Activated T-helper 2 cell treated with anti-CD3 and anti-CD28 coated beads, Interferon-gamma antibody, Interleukin-2, Interleukin-4, amounts not matched to agents 10 μg/mL and 5 μg/mL and 100 μg/mL, durations not matched to agents 14 hours and 24 hours and 36 hours (primary cell): ENCODE results near the gene LMOD1. TPM values are rescaled to one million over a fixed set of nuclear protein-coding genes. Genes with fewer than 3 reads are reported as not detected.

ENCODE experiments used
- DNase-seq: peaks from one replicate; pipeline ENCODE4 v3.0.0; 2021; ENCODE audit warnings: low spot score
- H3K27ac Mint-ChIP-seq: one replicate; pipeline ENCODE4 v1.8.0; 2021; ENCODE audit warnings: mixed read lengths
- H3K27me3 Mint-ChIP-seq: one replicate; pipeline ENCODE4 v1.8.0; 2021; ENCODE audit warnings: low read depth, mixed read lengths
- H3K36me3 Mint-ChIP-seq: one replicate; pipeline ENCODE4 v1.8.0; 2021; ENCODE audit warnings: low read depth, mixed read lengths
- H3K4me1 Mint-ChIP-seq: one replicate; pipeline ENCODE4 v1.8.0; 2021; ENCODE audit warnings: low read depth, mixed read lengths
- H3K4me3 Mint-ChIP-seq: one replicate; pipeline ENCODE4 v1.8.0; 2021; ENCODE audit warnings: low read depth, mild to moderate bottlenecking, moderate library complexity, mixed read lengths
- H3K9me3 Mint-ChIP-seq: one replicate; pipeline ENCODE4 v1.8.0; 2021; ENCODE audit warnings: mixed read lengths
- intact Hi-C: fragments of 100-400 bp; cut with micrococcal nuclease; formaldehyde crosslinking; loops from one replicate; pipeline ENCODE4 v1.15.1; 2023
- total RNA-seq: library from RNA; stranded (reverse); gene quantifications from 2 replicates; pipeline ENCODE4 v1.2.3, GENCODE V29; 2022

The LMOD1 gene
- not detected in 2 replicates for total RNA-seq

- H3K4me3 Mint-ChIP-seq: no peak within 1 kb of the TSS
- H3K4me1 Mint-ChIP-seq: peaks cover 4% of the 10 kb centered on the region
- H3K27me3 Mint-ChIP-seq: peaks cover 52% of the 10 kb centered on the region
- H3K27ac Mint-ChIP-seq: no peak within 1 kb of the TSS
- intact Hi-C loops: no loop called here
- DNase-seq: no peak
- no peaks in the 10 kb centered on the region for H3K9me3 Mint-ChIP-seq
- H3K36me3 Mint-ChIP-seq: no peaks in the 10 kb centered on the region
Measured at GRCh38 chr1:201946224-201946908, at the start of gene LMOD1. TSS of gene LMOD1 (minus strand) at chr1:201946548. CDS start at chr1:201946340, 208 bp downstream.

- Mint-ChIP-seq H3K27ac (no peak overlapping the region), H3K4me1 (no peaks in the 10 kb centered on the region), H3K9me3 (no peaks in the 10 kb centered on the region), H3K4me3 (no peak overlapping the region), H3K27me3 (no peaks in the 10 kb centered on the region), H3K36me3 (peaks cover 34% of the 10 kb centered on the region)
- no peak for DNase-seq
- intact Hi-C loops: no loop called here
Measured at GRCh38 chr1:201990427-201990826, 44.1 kb upstream of the LMOD1 start.

- H3K27ac Mint-ChIP-seq: no peak overlapping the region
- peaks cover 1% of the 10 kb centered on the region for H3K4me1 Mint-ChIP-seq
- peaks cover 34% of the 10 kb centered on the region for H3K36me3 Mint-ChIP-seq
- intact Hi-C loops: no loop called here
- no peaks in the 10 kb centered on the region for H3K27me3 Mint-ChIP-seq
- no peak for DNase-seq
- no peaks in the 10 kb centered on the region for H3K9me3 Mint-ChIP-seq
- H3K4me3 Mint-ChIP-seq: no peak overlapping the region
Measured at GRCh38 chr1:201989354-201990128, 43.2 kb upstream of the LMOD1 start.

- Mint-ChIP-seq H3K27ac (no peak overlapping the region), H3K27me3 (no peaks in the 10 kb centered on the region), H3K9me3 (no peaks in the 10 kb centered on the region), H3K4me3 (no peak overlapping the region), H3K36me3 (peaks cover 28% of the 10 kb centered on the region), H3K4me1 (peaks cover 7% of the 10 kb centered on the region)
- intact Hi-C loops: no loop called here
- no peak for DNase-seq
Measured at GRCh38 chr1:201988601-201989000, 42.3 kb upstream of the LMOD1 start.

GRCh38 chr1:201985355-201985754, 39.0 kb upstream of the LMOD1 start:
- peaks cover 12% of the 10 kb centered on the region for H3K36me3 Mint-ChIP-seq
- intact Hi-C loops: no loop called here
- H3K9me3 Mint-ChIP-seq: no peaks in the 10 kb centered on the region
- H3K27me3 Mint-ChIP-seq: peaks cover 3% of the 10 kb centered on the region
- no peak overlapping the region for H3K4me3 Mint-ChIP-seq
- H3K4me1 Mint-ChIP-seq: peaks cover 17% of the 10 kb centered on the region
- no peak overlapping the region for H3K27ac Mint-ChIP-seq
- no peak for DNase-seq

GRCh38 chr1:201984446-201984845, 38.1 kb upstream of the LMOD1 start:
- intact Hi-C loops: no loop called here

GRCh38 chr1:201983380-201983805, 37.0 kb upstream of the LMOD1 start:
- H3K27me3 Mint-ChIP-seq: peaks cover 8% of the 10 kb centered on the region
- intact Hi-C loops: loop anchor here (1.0 kb wide), 1 partner anchor 28 kb away; the partner anchor contains the start of gene TIMM17A
- peak overlapping the region; percentile 84 for H3K27ac Mint-ChIP-seq
- no peaks in the 10 kb centered on the region for H3K9me3 Mint-ChIP-seq
- H3K4me3 Mint-ChIP-seq: peak overlapping the region; percentile 97
- no peak for DNase-seq
- peaks cover 17% of the 10 kb centered on the region for H3K4me1 Mint-ChIP-seq
- H3K36me3 Mint-ChIP-seq: peaks cover 3% of the 10 kb centered on the region

More at GRCh38 chr1:201984446-201984845, 38.1 kb upstream of the LMOD1 start:
- Mint-ChIP-seq H3K27me3 (peaks cover 5% of the 10 kb centered on the region), H3K4me3 (peak overlapping the region; percentile 11), H3K9me3 (no peaks in the 10 kb centered on the region), H3K27ac (no peak overlapping the region), H3K36me3 (peaks cover 7% of the 10 kb centered on the region), H3K4me1 (peaks cover 17% of the 10 kb centered on the region)
- DNase-seq: no peak

- H3K36me3 Mint-ChIP-seq: peaks cover 3% of the 10 kb centered on the region
- H3K4me3 Mint-ChIP-seq: peak within 1 kb of the TSS; percentile 97
- DNase-seq: peak; percentile 49
- peaks cover 8% of the 10 kb centered on the region for H3K27me3 Mint-ChIP-seq
- peak within 1 kb of the TSS; percentile 84 for H3K27ac Mint-ChIP-seq
- intact Hi-C loops: loop anchor here (1.0 kb wide), 1 partner anchor 28 kb away; the partner anchor contains the start of gene TIMM17A
- peaks cover 17% of the 10 kb centered on the region for H3K4me1 Mint-ChIP-seq
- no peaks in the 10 kb centered on the region for H3K9me3 Mint-ChIP-seq
Measured at GRCh38 chr1:201982623-201983379, 36.5 kb upstream of the LMOD1 start, which contains the start of gene RNPEP. TSS of gene RNPEP (plus strand) at chr1:201982648. CDS start at chr1:201982667, 19 bp downstream.

GRCh38 chr1:201982082-201982622, 35.8 kb upstream of the LMOD1 start:
- Mint-ChIP-seq H3K27ac (peak overlapping the region; percentile 70), H3K27me3 (peaks cover 8% of the 10 kb centered on the region), H3K4me3 (peak overlapping the region; percentile 95), H3K36me3 (peaks cover 3% of the 10 kb centered on the region), H3K4me1 (peaks cover 17% of the 10 kb centered on the region), H3K9me3 (no peaks in the 10 kb centered on the region)
- intact Hi-C loops: no loop called here
- DNase-seq: no peak

- Mint-ChIP-seq H3K36me3 (peaks cover 40% of the 10 kb centered on the region), H3K4me1 (no peaks in the 10 kb centered on the region), H3K9me3 (no peaks in the 10 kb centered on the region), H3K4me3 (no peak overlapping the region), H3K27me3 (peaks cover 5% of the 10 kb centered on the region), H3K27ac (no peak overlapping the region)
- intact Hi-C loops: loop anchor here (5.0 kb wide), 1 partner anchor 93 kb away; no protein-coding TSS in a partner anchor
- no peak for DNase-seq
Measured at GRCh38 chr1:201970334-201971159, 24.2 kb upstream of the LMOD1 start.

GRCh38 chr1:201968202-201968925, 22.0 kb upstream of the LMOD1 start:
- no peaks in the 10 kb centered on the region for H3K27me3 Mint-ChIP-seq
- peaks cover 50% of the 10 kb centered on the region for H3K36me3 Mint-ChIP-seq
- H3K4me3 Mint-ChIP-seq: no peak overlapping the region
- H3K27ac Mint-ChIP-seq: no peak overlapping the region
- no peaks in the 10 kb centered on the region for H3K4me1 Mint-ChIP-seq
- intact Hi-C loops: no loop called here
- H3K9me3 Mint-ChIP-seq: no peaks in the 10 kb centered on the region
- no peak for DNase-seq
